Measurements from ENCODE around the gene EFHD2. TPM values are rescaled to one million over a fixed set of nuclear protein-coding genes. Genes with fewer than 3 reads are reported as not detected.

EFHD2 gene
- total RNA-seq, 1 experiment from 2014 or later: 90.8 TPM

GRCh38 chr1:15442759-15443158 lies 33.1 kb downstream of the EFHD2 start:
- Histone ChIP-seq H3K36me3 (ENCODE audit: control insufficient read depth, insufficient read depth, low read length) (no peaks in the 10 kb centered on the region), H3K4me3 (ENCODE audit: low read depth in 2 of 2, low read length in 2 of 2) (no peak overlapping the region), H3K9me3 (ENCODE audit: control insufficient read depth, insufficient read depth, low read depth, low read length) (no peaks in the 10 kb centered on the region), H3K4me1 (ENCODE audit: control insufficient read depth, insufficient read depth, low read length) (no peaks in the 10 kb centered on the region), H3K27ac (ENCODE audit: low read length) (no peak overlapping the region), H3K27me3 (ENCODE audit: control insufficient read depth, insufficient read depth, low read length) (no peaks in the 10 kb centered on the region)
- BruUV-seq (replicated peaks): no TSS peak
- ATAC-seq: no peak
- CTCF ChIA-PET: no interaction called here
- no peak for DNase-seq (ENCODE audit: low read depth, low spot score)
- no peak for TF ChIP-seq SIN3A (IDR thresholded peaks at IDR 0.05; ENCODE audit: borderline replicate concordance, insufficient read depth, low read depth, low read length)
- TF ChIP-seq, protein P1, sequence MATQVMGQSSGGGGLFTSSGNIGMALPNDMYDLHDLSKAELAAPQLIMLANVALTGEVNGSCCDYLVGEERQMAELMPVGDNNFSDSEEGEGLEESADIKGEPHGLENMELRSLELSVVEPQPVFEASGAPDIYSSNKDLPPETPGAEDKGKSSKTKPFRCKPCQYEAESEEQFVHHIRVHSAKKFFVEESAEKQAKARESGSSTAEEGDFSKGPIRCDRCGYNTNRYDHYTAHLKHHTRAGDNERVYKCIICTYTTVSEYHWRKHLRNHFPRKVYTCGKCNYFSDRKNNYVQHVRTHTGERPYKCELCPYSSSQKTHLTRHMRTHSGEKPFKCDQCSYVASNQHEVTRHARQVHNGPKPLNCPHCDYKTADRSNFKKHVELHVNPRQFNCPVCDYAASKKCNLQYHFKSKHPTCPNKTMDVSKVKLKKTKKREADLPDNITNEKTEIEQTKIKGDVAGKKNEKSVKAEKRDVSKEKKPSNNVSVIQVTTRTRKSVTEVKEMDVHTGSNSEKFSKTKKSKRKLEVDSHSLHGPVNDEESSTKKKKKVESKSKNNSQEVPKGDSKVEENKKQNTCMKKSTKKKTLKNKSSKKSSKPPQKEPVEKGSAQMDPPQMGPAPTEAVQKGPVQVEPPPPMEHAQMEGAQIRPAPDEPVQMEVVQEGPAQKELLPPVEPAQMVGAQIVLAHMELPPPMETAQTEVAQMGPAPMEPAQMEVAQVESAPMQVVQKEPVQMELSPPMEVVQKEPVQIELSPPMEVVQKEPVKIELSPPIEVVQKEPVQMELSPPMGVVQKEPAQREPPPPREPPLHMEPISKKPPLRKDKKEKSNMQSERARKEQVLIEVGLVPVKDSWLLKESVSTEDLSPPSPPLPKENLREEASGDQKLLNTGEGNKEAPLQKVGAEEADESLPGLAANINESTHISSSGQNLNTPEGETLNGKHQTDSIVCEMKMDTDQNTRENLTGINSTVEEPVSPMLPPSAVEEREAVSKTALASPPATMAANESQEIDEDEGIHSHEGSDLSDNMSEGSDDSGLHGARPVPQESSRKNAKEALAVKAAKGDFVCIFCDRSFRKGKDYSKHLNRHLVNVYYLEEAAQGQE (IDR thresholded peaks at IDR 0.05; ENCODE audit: insufficient read depth in 1 of 2, low read depth in 2 of 2, low read length in 1 of 2): no peak
- TF ChIP-seq POLR2AphosphoS5 (IDR thresholded peaks at IDR 0.05; ENCODE audit: low read depth, low read length): no peak
- TF ChIP-seq CTCF (IDR thresholded peaks at IDR 0.05): no peak
- TF ChIP-seq TCF7L2 (IDR thresholded peaks at IDR 0.05; ENCODE audit: low read depth, low read length): no peak
- POLR2A ChIA-PET: no interaction called here
- intact Hi-C loops (cut with micrococcal nuclease; ENCODE audit: unreplicated experiment): no loop called here
- in situ Hi-C loops (cut with HindIII; ENCODE audit: low pct_unique_long_range_greater_than_20kb, low sequenced_read_pairs): no loop called here

GRCh38 chr1:15443281-15443680 lies 33.6 kb downstream of the EFHD2 start:
- DNase-seq (ENCODE audit: low read depth, low spot score) (no peak), ATAC-seq (no peak)
- ChIA-PET CTCF (interaction anchor here (0.7 kb wide), 1 partner anchor 226 kb away, joined by 5 read pairs; no protein-coding TSS in a partner anchor), POLR2A (interaction anchor here (0.6 kb wide), 1 partner anchor 194 kb away, joined by 5 read pairs; no protein-coding TSS in a partner anchor)
- Histone ChIP-seq H3K27ac (ENCODE audit: low read length) (no peak overlapping the region), H3K4me1 (ENCODE audit: control insufficient read depth, insufficient read depth, low read length) (no peaks in the 10 kb centered on the region), H3K36me3 (ENCODE audit: control insufficient read depth, insufficient read depth, low read length) (no peaks in the 10 kb centered on the region), H3K27me3 (ENCODE audit: control insufficient read depth, insufficient read depth, low read length) (no peaks in the 10 kb centered on the region), H3K9me3 (ENCODE audit: control insufficient read depth, insufficient read depth, low read depth, low read length) (no peaks in the 10 kb centered on the region), H3K4me3 (ENCODE audit: low read depth in 2 of 2, low read length in 2 of 2) (no peak overlapping the region)
- in situ Hi-C loops (cut with HindIII; ENCODE audit: low pct_unique_long_range_greater_than_20kb, low sequenced_read_pairs) (no loop called here), intact Hi-C loops (cut with micrococcal nuclease; ENCODE audit: unreplicated experiment) (no loop called here)
- no TSS peak for BruUV-seq (replicated peaks)
- TF ChIP-seq, protein P1 (IDR thresholded peaks at IDR 0.05; ENCODE audit: insufficient read depth in 1 of 2, low read depth in 2 of 2, low read length in 1 of 2): no peak
